HL-60 (cell line): ENCODE data around the gene ARID5B.

Experiments
- DNase-seq, 2 experiments: peaks; one replicate each; pipeline ENCODE4 v3.0.0-alpha.2; 2010 to 2020; ENCODE audit warnings: low read depth in 1 of 2, low spot score in 1 of 2
- H3K27ac ChIP-seq: fragments of 250-450 bp; sonication (Bioruptor Pico); replicated peaks from 2 replicates; pipeline ENCODE4 v1.5.1; 2020; ENCODE audit warnings: mild to moderate bottlenecking, moderate library complexity
- H3K27me3 ChIP-seq: fragments of 250-450 bp; sonication (Bioruptor Pico); 2 replicates; pipeline ENCODE4 v1.5.1; 2021; ENCODE audit warnings: mild to moderate bottlenecking, moderate library complexity; ENCODE audit not compliant: insufficient read depth, poor library complexity, severe bottlenecking
- H3K4me3 ChIP-seq: replicated peaks from 2 replicates; pipeline ENCODE4 v1.5.1; 2011; ENCODE audit warnings: mild to moderate bottlenecking, control low read depth, low read length; ENCODE audit not compliant: insufficient read depth
- CTCF ChIP-seq: IDR thresholded peaks from one replicate; pipeline ENCODE4 v1.5.1; 2011; ENCODE audit warnings: low read length, control low read depth, inconsistent platforms; ENCODE audit not compliant: insufficient read depth
- GABPA ChIP-seq: IDR thresholded peaks from 2 replicates; pipeline ENCODE4 v1.6.1; 2012; ENCODE audit warnings: low read depth
- POLR2AphosphoS5 ChIP-seq: IDR thresholded peaks from 2 replicates; pipeline ENCODE4 v1.6.1; 2012; ENCODE audit warnings: low read depth
- REST ChIP-seq: IDR thresholded peaks from 2 replicates; pipeline ENCODE4 v1.6.1; 2012; ENCODE audit warnings: low read depth; ENCODE audit not compliant: insufficient replicate concordance
- SPI1 ChIP-seq: IDR thresholded peaks from 2 replicates; pipeline ENCODE4 v1.6.1; 2012; ENCODE audit warnings: low read depth, mild to moderate bottlenecking, borderline replicate concordance

The ARID5B gene

GRCh38 chr10:61919646-61920215 is 18.2 kb downstream of the ARID5B start:
- Histone ChIP-seq H3K27me3 (no peaks in the 10 kb centered on the region), H3K27ac (no peak overlapping the region), H3K4me3 (no peak overlapping the region)
- TF ChIP-seq SPI1, result no peak
- no peak for DNase-seq

GRCh38 chr10:61921143-61921542 is 19.6 kb downstream of the ARID5B start:
- no peak for DNase-seq
- H3K27ac ChIP-seq, result no peak overlapping the region
- TF ChIP-seq POLR2AphosphoS5, result no peak
- no peak for TF ChIP-seq GABPA
- TF ChIP-seq REST, result no peak
- no peak for TF ChIP-seq SPI1
- no peak for TF ChIP-seq CTCF
- no peak overlapping the region for H3K4me3 ChIP-seq
- H3K27me3 ChIP-seq, result no peaks in the 10 kb centered on the region

- H3K27ac ChIP-seq, result no peak overlapping the region
- no peak for TF ChIP-seq REST
- TF ChIP-seq CTCF, result no peak
- TF ChIP-seq POLR2AphosphoS5, result no peak
- TF ChIP-seq SPI1, result no peak
- TF ChIP-seq GABPA, result no peak
Measured at GRCh38 chr10:61923210-61923949, 21.9 kb downstream of the ARID5B start.

GRCh38 chr10:61923950-61924274 is 22.4 kb downstream of the ARID5B start:
- Histone ChIP-seq H3K4me3 (no peak overlapping the region), H3K27ac (no peak overlapping the region), H3K27me3 (no peaks in the 10 kb centered on the region)
- TF ChIP-seq SPI1 (no peak), CTCF (no peak), GABPA (no peak), REST (no peak), POLR2AphosphoS5 (no peak)
- no peak for DNase-seq

More at GRCh38 chr10:61923210-61923949, 21.9 kb downstream of the ARID5B start:
- DNase-seq, result no peak
- Histone ChIP-seq H3K27me3 (no peaks in the 10 kb centered on the region), H3K4me3 (no peak overlapping the region)
